GM13976 (cell line): ENCODE data around the gene GIPC2.
"Not testable (repeated sequence)": the region's sequence is repeated elsewhere in the genome, so short reads cannot be mapped to it uniquely, and the experiment has no call there.

ENCODE experiments used
- DNase-seq: peaks from one replicate; pipeline ENCODE4 v3.0.0; 2012; ENCODE audit warnings: low spot score
- in situ Hi-C: fragments of 300-500 bp; cut with MboI; formaldehyde crosslinking; loops from one replicate; pipeline ENCODE4 v1.12.0; 2022; ENCODE audit warnings: low sequenced_read_pairs, mixed read lengths, inconsistent platforms; ENCODE audit not compliant: unreplicated experiment
- TF ChIP-seq, protein P1 (sequence below): IDR thresholded peaks from 2 replicates; pipeline ENCODE4 v1.5.1; 2012; ENCODE audit warnings: borderline replicate concordance, mild to moderate bottlenecking; ENCODE audit not compliant: insufficient read depth; ENCODE audit errors: extremely low read depth, missing control alignments, control extremely low read depth

The GIPC2 gene, protein sequence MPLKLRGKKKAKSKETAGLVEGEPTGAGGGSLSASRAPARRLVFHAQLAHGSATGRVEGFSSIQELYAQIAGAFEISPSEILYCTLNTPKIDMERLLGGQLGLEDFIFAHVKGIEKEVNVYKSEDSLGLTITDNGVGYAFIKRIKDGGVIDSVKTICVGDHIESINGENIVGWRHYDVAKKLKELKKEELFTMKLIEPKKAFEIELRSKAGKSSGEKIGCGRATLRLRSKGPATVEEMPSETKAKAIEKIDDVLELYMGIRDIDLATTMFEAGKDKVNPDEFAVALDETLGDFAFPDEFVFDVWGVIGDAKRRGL

DNA sequence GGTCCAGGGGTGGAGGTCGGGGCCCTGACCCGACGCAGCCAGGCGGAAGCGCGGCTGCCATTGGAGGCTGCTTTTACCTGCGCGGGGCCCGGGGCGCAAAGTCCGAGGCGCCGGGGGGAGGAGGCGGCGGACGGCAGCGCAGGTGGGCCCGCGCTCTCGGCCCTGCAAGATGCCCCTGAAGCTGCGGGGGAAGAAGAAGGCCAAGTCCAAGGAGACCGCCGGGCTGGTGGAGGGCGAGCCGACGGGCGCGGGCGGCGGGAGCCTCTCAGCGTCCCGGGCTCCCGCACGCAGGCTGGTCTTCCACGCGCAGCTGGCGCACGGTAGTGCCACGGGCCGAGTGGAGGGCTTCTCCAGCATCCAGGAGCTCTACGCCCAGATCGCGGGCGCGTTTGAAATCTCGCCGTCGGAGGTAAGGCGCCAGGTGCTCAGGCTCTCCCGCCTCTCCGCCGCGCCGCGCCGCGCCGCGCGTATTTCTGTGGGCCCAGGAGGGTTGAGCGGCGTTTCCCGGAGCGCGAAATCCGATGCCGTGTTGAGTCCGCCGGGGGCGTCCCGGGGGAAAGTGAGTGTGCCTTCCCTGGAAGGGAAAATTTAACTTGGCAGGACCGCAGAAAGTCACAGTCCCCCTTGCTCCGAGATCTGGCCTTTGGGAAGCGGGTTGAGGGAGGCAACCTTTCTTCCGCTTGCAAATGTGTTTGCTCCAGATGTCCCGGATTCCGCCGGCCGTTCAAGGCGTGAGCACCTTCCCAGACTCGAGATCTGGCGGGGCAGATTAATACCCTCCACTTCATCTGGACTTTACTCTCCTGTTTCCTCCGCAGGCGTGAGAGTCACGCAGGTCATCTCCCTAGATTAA is at the start of gene GIPC2:
Gene GIPC2, plus strand, starts transcription at position 41 of the 853 bp plus-strand sequence. Its CDS starts 129 bp downstream, at position 170.
- TF ChIP-seq, protein P1, sequence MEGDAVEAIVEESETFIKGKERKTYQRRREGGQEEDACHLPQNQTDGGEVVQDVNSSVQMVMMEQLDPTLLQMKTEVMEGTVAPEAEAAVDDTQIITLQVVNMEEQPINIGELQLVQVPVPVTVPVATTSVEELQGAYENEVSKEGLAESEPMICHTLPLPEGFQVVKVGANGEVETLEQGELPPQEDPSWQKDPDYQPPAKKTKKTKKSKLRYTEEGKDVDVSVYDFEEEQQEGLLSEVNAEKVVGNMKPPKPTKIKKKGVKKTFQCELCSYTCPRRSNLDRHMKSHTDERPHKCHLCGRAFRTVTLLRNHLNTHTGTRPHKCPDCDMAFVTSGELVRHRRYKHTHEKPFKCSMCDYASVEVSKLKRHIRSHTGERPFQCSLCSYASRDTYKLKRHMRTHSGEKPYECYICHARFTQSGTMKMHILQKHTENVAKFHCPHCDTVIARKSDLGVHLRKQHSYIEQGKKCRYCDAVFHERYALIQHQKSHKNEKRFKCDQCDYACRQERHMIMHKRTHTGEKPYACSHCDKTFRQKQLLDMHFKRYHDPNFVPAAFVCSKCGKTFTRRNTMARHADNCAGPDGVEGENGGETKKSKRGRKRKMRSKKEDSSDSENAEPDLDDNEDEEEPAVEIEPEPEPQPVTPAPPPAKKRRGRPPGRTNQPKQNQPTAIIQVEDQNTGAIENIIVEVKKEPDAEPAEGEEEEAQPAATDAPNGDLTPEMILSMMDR: no peak
- DNase-seq: peak; percentile 44
- in situ Hi-C loops: no loop called here

GRCh38 chr1:77996734-77997133 is 49.0 kb upstream of the GIPC2 start:
- TF ChIP-seq, protein P1: no peak
- DNase-seq: no peak
- in situ Hi-C loops: no loop called here

DNA sequence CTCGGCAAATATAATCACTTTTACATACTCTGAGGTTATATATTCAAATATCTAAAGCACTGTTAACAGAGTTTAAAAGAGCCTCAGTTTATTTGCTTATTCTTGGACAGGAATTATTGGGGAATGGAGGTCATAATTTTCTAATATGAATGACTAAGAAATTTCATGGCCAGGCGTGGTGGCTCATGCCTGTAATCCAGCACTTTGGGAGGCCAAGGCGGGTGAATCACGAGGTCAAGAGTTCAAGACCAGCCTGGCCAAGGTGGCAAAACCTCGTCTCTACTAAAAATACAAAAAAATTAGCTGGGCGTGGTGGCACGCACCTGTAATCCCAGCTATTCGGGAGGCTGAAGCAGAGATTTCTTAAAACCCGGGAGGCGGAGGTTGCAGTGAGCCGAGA is 45.2 kb upstream of the GIPC2 start:
- in situ Hi-C loops: loop anchor here (10.0 kb wide), 1 partner anchor 624 kb away; the partner anchor contains the start of gene IFI44L
- not testable (repeated sequence) for DNase-seq

DNA sequence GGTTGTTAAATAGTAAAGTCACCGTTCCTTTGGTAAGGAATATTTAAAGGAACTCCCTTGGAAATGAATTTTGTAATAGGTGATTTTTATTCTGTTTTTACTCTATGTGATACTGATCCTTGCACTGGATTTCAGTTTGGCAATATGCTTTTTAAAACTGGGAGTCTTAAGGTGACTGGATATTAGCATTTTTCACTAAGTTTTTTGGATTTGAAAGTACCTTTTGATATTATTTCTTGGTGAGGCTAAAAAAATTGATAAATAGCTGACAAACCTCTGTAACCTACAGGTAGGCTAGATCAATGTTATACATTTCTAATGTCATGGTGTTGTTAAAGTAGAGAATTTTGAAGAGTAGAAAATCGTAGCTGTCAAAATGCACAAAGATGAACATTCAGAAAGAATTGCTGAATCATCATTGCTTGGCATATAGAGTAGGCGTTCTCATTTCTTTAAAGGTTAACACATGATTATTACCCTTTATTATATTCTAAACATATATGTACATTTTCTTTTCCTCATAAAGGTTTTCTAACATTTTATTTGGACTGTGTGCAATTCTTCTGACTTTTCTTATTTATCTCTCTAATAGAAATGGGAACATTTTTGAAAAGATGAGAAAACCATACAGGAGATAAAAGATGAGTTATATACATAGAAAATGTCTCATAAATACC is 42.6 kb upstream of the GIPC2 start:
- in situ Hi-C loops: loop anchor here (10.0 kb wide), 1 partner anchor 622 kb away; the partner anchor contains the start of gene IFI44L
- TF ChIP-seq, protein P1: no peak
- DNase-seq: no peak

GRCh38 chr1:78003882-78004718 is 41.7 kb upstream of the GIPC2 start:
- TF ChIP-seq, protein P1: no peak
- DNase-seq: peak; percentile 30
- in situ Hi-C loops: loop anchor here (10.0 kb wide), 1 partner anchor 621 kb away; the partner anchor contains the start of gene IFI44L

- DNase-seq: peak; percentile 75
- in situ Hi-C loops: loop anchor here (10.0 kb wide), 1 partner anchor 620 kb away; the partner anchor contains the start of gene IFI44L
- TF ChIP-seq, protein P1: no peak
Observed at GRCh38 chr1:78004719-78005447, 40.9 kb upstream of the GIPC2 start, which contains the start of gene DNAJB4. TSS of gene DNAJB4 (plus strand) at chr1:78004939. CDS start at chr1:78005111, 172 bp downstream.
